Fibroblast of skin of scalp (primary cell): ENCODE data around the gene ADCYAP1R1.
"Not testable (repeated sequence)": the region's sequence is repeated elsewhere in the genome, so short reads cannot be mapped to it uniquely, and the experiment has no call there.

Experiments
- DNase-seq: peaks from one replicate; pipeline ENCODE4 v3.0.0-alpha.2; 2013

ADCYAP1R1 gene

DNA sequence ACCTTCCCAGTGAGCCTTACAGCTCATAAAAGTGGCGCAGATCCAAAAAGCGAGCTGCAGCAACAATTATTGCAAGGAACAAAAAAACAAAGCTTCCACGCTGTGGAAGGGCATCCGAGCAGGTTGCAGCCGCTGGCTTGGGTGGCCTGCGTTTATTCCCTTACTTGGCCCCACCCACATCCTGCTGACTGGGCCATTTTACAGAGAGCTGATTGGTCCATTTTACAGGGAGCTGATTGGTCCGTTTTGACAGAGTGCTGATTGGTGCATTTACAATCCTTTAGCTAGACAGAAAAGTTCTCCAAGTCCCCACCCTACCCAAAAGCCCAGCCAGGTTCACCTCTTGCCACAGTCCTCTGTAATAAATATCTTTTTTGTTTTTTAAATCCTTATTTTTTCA, 85.1 kb downstream of the ADCYAP1R1 start:
- DNase-seq: no peak

GRCh38 chr7:31145339-31145738, 93.2 kb downstream of the ADCYAP1R1 start:
- no peak for DNase-seq

DNA sequence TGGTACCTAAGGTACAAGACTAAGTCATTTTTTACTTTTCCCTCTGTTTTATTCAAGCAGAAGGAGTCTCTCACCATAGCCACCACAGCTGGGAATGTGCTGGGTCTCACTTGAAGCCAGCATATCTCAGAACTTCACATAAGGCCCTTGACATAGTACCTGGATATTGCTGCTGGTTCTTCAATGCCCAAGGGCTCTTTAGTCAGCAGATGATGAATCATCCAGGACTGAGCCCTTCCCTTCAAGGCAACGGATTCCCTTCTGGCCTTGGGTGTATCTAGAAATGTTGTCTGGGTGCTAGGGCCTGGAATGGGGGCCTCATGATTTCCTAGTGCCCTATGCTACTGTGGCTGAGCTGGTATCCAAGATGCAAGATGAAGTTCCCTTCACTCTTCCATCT, 93.9 kb downstream of the ADCYAP1R1 start:
- no peak for DNase-seq

- DNase-seq: no peak
These were observed 94.4 kb downstream of the ADCYAP1R1 start for GRCh38 chr7:31146538-31146937.

DNA sequence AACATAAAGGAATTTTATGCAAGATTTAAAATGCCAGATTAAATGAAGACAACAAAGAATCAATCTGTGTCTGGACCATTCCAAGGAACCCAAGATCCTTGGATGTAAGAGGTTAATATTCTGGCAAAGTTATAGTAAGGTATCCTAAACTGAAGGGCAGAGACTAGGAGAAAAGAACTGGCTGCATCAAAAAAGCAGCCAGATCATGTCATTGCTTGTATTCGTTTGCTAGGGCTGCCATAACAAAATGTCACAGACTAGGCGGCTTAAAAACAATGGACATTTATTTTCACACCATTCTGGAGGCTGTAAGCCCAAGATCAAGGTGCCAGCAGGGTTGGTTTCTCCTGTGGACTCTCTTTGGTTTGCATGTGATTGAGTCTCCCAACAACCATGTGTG, 99.7 kb downstream of the ADCYAP1R1 start:
- no peak for DNase-seq

DNA sequence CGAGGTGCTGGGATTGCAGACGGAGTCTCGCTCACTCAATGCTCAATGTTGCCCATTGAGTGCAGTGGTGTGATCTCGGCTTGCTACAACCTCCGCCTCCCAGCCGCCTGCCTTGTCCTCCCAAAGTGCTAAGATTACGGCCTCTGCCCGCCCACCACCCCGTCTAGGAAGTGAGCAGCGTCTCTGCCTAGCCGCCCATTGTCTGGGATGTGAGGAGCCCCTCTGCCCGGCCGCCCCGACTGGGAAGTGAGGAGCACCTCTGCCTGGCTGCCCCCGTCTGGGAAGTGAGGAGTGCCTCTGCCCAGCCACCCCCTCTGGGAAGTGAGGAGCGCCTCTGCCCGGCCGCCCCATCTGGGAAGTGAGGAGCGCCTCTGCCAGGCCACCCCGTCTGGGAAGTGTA, 101.2 kb downstream of the ADCYAP1R1 start:
- DNase-seq: not testable (repeated sequence)

- peak; percentile 20 for DNase-seq
These were observed 108.8 kb downstream of the ADCYAP1R1 start for GRCh38 chr7:31160941-31161340.
